CD4-positive, alpha-beta T cell treated with Interleukin-4 for 4 hours (primary cell): ENCODE measurements around the gene SDHA.
A peak's percentile ranks its signal among the peaks of the same experiment; 100 is the strongest.
"Not testable (repeated sequence)": the region's sequence is repeated elsewhere in the genome, so short reads cannot be mapped to it uniquely, and the experiment has no call there.

Experiments
- DNase-seq: peaks from one replicate; pipeline ENCODE4 v3.0.0-alpha.2; 2020

Gene SDHA

DNA sequence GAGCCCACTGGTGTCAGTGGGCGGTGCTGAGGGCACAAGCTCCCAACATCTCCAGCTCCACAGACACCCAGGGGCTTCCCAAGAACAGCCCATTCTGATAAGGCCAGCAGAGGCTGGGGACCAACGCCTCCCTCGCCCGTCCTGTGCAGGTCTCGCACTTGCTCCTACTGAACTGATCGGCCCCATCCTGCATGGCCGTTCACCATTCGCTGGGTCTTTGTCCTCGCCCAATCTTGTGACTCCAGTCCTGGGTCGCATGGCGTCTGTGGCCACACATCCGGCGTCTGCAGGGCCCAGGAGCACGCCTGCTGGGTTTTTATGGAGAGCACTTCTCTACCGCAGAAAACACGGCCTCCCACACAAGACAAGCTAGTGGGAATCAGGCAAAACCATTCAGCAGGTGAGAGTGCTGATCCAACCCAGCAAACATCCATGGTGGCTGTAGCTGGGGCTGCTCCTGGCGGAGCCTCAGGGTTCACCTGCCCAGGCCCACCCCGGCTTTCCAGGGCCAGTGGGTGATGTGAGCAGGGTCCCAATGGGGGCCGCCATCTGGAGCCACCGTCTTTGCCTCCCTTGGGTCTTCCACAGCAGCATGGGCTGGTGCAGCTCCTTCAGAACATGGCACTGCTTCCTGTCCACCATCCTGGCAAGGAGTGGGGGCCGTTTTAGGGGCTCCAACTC, 19.5 kb upstream of the SDHA start:
- no peak for DNase-seq

DNA sequence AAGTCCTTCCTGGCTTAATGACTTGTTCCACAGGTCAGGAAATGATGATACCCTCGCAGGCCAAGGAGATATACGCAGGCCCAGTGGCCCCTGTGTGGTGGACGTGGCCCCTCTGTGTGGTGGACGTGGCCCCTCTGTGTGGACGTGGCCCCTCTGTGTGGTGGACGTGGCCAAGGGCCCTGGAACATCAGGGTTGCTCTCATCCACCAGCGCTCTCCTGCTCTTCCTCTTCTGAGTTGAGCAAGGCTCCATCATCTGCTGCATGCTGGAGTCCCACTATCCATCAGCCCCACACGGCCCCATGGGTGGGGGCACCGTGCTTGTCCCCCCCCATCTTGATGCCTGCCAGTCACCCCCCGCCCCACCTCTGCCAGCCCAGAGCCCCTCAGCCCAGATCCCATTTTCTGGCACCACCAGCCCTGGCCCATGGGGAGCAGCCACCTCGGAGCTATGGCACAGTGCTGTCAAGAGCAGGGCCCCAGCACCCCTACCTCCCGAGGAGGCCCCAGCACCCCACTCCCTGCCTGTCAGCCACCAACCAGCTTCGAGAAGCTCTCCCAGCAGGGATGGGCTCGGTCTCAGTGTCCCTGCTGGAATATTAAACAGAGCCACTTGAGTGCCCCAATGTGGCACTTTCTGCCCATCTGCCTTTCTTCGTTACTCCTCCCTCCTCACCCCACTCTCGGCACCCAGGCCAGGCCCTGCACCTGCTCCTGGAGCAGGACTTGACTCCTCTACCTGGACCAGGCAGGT, 18.7 kb upstream of the SDHA start:
- DNase-seq = no peak

DNA sequence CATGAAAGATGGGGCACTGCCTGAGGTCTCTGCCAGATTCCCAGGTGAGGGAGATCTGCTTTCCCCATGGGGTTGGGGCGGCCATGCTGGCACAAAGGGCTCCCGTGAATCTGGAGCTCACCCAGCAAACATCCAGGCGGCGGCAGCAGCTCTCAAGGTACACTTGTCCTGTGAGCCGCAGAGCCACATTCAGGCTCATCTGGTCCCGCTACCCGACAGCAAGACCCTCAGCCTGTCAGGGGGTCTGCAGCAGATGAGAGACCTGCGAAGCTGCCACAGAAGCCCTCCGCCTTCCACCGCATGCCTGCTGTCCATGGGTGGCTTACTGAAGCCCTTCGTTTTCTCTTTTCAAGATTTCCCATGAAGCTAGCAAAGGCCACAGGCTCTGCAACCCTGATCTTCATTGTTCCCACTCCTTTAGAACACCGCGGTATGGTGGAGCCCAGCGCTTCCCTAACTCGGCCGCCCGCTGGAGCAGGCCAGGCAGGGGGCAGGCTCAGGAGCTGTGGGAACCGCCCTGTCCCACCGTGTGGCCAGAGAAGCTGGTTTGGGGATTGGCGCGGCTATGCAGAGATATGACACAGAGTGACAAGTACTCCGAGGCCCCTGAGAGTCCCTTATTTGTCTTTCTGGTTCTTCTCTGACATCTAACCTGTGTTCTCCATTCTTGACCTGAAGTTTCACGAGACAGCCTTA, 18.0 kb upstream of the SDHA start:
- DNase-seq = no peak

DNA sequence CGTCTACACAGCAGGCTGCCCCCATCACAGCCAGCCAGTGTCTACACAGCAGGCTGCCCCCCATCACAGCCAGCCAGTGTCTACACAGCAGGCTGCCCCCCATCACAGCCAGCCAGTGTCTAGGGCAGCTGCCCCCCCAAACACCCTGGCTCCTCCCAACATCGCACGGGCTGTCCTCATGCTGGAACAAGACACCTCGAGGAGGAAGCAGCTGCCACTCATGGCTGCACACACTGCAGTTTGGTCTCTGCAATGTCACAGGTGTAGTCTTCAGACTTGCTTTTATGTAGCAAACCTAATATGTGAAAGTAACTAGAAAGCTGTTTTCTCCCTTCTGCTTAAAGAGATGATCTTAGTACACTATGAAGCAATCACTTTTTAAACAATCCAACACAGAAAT, 17.1 kb upstream of the SDHA start:
- DNase-seq = no peak

DNA sequence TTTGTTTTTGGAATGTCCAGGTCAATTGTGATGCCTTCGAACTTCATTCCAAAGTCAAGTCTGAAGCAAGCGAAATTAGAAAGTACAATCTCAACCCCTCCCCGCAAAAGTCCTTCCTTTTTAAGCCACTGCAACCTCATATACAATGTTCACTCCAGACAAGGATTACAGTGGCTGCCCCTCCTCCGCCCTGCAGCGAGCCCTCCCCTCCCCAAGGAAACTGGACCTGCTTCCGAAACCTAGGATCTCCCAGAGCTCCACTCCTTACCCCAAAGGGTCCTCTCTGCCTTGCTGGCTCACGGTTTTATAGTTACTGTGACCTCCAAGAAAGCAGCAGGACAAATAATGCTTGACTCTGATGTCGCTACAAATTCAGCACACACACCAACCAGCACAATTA, 16.4 kb upstream of the SDHA start:
- no peak for DNase-seq

DNA sequence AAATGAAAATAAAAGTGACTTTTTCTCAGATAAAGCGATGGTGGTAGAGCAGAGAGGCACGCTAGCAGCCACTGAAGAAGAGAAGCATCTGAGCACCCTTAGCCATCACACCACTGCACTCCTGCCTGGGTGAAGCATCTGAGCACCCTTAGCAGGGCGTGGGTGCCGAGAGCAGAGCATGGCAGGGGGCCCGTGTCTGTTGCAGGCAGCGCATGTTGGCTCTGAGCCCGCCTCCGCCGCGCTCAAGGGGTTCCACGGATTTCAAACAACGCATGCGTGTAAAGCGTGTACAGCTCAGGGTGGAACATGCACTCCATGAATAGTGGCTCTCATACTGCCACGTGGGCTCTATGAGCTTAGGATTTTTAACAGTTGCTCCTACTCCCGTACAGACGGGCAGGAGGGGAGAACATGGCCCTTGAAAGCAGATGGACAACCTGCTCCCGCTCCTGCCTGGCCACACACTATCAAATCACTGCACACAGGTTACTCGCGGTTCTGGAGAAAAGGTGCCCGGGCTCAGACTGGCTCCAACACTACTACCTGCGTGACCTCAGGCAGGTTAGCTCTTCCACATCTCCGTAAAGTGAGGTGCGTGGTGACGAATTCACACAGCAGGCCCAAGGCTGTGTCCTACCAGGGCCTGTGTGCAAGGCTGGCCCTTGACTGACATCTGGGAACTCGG, 14.7 kb upstream of the SDHA start:
- no peak for DNase-seq

DNA sequence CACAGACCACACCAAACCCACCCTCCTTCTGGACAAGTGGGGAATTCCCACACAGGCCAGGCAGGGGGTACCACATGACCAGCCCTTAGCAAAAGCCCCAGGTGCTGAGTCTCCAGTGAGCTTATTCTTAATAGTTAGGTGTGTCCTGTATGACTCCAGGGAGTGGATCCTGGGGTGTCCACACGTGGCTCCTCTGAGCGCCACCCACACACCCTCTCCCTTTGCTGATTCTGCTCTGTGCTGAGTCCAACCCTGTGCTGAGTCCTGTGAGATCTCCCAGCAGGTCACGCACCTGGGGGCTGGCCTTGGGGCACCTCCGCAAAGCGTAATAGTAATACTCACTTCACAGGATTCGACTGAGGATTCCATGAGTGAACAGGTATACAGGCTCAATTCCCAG, 14.1 kb upstream of the SDHA start:
- DNase-seq = no peak

DNA sequence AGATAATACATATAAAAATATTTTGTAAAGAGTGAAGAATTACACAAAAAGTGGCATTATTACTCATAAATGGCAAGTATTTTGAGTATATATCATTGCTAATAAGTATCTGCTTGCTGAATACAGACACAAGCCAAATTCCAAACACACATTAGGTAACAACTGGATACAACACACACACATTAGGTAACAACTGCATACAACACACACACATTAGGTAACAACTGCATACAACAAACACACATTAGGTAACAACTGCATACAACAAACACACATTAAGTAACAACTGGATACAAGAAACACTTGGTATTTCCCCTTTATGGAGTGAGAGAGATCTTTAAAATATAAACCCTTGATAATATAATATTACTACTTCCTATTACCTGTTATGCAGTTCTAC, 13.7 kb upstream of the SDHA start:
- no peak for DNase-seq

DNA sequence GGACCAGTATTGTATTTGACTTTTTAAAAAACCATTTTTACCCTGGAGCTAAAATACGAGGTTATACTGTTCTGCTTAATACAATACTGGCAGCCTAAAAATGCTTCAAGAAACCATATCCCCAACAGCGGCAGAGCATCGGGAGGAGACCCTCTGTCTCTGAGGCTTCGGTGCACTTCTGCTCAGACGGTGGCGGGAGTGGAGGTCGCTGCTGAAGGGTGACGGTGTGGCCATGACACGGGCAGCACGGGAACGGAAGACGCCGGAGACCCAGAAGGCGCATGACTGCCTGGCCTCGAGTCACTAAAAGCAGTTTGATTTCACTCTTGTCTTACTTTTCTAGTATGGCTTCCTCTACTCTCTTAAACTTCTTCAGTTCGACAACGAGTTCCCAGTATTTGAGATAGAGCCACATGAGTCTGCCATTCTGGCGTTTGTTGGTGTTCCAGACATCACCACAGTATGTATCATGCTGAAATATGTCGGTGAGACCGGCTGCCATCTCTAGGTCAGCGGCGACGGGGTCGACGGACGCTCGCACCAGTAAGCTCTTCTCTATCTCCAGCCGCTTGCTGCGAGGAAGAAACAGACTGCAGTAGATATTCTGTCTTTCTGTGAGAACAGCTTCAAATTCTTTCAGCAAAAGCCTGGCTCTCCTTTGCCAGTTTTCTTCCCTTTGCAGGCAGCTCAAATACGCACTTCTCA, 13.0 kb upstream of the SDHA start:
- DNase-seq = no peak

DNA sequence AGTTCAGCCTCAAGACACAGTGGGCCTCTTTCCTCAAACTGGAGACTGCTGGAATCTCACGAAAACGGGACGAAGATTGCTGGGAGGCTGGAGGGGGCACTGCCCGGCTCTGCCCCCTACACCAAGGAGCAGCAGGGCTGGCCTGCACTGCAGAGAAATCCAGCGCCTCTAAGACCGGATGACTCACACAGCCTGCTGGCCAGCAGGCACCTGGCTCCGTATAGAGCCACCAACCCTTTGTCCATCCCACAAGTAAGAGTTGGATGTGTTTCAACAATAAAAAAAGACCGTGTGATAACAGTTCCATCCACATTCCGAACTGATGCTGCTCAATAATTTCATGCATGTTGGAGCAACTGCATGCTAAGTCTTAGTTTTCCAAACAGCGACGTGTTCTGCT, 11.7 kb upstream of the SDHA start:
- no peak for DNase-seq

DNA sequence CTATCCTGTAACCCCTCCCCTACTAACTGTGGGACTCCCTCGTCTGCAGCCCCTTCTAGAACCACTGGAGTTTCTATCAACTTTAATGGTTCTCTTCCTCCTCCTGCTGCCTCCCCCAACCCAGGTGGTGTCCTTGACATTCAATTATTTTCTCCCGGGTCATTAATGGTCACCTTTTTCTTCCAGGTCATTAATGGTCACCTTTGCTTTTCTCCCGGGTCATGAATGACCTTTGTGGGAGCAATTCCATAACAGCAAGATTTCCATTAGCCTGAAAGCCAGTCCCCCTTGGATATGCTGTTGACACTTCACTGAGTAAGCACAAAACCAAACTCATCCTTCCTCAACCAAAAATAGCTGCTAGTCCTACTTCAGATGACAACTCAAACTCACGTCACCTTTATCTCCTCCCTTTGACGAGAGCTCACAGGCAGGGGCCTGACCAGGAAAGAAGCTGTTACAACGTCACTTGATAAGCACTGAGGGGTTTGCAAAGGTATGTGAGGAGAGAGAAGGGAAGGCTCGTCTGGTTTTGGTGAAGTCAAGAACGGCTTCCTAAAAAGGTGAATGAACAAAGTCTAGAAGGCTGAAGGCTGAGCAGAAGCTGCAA, 11.1 kb upstream of the SDHA start:
- DNase-seq = no peak

DNA sequence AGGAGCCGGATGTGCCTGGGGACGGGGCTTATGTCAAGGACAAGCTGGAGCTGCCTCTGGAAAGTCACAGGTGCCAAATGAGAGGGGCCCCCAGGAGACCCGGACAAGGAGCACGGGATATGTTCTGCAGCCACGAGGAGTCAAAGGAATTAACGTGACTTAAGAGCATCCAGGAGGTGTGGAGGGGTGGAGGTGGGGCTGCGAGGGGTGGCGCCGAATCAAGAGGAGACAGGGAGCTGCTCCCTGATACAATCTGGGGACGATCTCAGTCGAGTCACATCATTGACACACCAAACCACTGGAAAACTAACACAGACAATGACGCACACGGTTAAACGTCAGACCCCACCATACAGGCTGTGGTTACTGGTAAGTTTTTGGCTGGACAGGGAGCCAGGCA, 10.5 kb upstream of the SDHA start:
- no peak for DNase-seq

DNA sequence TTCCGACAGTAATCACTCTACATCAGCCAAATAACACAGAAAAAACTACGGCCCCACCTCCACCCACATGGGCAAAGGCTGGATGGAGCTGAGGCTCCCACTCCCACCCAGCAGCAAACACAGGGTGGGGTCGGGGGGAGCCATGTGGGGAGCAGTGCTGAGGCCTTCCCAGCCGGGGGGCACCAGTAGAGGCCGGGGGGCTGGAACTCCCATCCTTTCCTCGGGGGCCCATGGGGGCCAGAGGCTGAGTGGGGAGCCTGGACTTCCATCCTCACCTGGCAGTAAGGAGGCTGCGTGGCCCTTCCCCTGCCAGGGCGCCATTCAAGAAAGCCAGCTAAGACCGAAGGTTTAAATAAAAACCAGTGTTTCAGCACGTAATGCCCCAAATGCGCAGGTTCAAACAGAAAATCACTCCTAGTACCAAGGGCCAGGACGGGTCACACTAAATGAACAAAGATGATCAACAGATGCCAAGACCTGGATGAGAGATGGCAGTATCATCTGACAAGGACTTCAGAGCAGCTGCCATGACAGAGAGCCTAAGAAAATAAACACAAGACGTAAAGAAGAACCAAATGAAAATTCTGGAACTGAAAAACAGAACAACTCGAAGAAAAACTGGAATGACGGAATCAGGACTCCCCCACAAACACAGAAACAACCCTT, 9.5 kb upstream of the SDHA start:
- DNase-seq = no peak

DNA sequence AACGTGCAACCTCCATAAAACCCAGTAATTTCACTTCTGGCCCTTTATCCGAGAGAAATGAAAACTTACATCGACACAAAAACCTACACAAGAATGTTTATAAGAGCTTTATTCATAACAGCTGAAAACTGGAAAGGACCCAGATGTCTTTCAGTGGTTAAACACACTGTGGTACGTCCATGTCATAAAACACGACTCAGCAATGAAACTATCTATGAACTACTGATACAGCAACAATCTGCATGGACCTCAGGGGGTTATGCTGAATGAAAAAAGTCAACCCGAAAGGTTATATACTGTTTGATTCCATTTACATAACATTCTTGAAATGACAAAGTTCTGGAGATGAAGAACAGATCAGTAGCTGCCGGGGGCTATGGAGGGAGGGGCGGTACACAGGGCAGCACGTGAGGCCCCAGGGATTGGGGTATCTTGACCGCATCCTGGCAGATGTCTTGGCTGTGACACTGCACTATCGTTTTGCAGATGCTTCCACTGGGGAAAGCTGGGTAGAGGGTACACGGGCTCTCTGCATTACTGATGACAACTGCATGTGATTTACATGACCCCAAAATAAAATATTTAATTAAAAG, 4.2 kb upstream of the SDHA start:
- no peak for DNase-seq

DNA sequence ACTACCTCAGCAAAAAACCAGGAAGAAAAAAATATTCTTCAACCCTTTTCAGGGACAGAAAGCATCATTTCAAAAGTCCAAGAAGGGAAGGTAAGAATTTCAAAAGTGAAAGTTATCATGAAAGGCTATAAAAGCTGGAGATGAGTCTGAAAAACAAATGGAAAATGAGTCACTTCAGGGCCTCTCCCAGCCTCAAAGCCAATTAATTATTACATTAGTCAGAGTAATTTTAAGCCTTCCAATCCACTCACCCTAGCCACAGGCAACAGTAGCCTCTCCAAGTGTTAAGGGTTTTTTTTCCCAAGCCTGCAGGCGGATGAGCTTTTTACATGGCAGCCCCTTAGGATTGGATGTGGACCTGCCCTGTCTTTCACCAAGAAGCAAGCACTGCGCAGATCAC, 2.9 kb upstream of the SDHA start:
- not testable (repeated sequence) for DNase-seq

DNA sequence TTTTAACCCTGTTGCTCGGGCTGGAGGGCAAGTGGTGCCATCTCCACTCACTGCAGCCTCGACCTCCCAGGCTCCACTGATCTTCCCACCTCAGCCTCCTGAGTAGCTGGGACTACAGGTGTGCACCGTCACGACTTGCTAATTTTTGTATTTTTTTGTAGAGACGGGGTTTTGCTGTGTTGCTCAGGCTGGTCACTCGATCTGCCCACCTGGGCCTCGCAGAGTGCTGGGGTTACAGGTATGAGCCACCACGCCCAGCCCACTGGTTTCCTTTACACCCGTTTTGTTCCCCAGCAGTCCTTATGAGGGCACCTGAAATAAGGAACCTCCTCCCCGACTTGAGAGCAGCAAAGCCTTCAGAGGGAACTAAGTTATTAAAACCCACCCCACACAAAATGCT, 2.0 kb upstream of the SDHA start:
- not testable (repeated sequence) for DNase-seq

DNA sequence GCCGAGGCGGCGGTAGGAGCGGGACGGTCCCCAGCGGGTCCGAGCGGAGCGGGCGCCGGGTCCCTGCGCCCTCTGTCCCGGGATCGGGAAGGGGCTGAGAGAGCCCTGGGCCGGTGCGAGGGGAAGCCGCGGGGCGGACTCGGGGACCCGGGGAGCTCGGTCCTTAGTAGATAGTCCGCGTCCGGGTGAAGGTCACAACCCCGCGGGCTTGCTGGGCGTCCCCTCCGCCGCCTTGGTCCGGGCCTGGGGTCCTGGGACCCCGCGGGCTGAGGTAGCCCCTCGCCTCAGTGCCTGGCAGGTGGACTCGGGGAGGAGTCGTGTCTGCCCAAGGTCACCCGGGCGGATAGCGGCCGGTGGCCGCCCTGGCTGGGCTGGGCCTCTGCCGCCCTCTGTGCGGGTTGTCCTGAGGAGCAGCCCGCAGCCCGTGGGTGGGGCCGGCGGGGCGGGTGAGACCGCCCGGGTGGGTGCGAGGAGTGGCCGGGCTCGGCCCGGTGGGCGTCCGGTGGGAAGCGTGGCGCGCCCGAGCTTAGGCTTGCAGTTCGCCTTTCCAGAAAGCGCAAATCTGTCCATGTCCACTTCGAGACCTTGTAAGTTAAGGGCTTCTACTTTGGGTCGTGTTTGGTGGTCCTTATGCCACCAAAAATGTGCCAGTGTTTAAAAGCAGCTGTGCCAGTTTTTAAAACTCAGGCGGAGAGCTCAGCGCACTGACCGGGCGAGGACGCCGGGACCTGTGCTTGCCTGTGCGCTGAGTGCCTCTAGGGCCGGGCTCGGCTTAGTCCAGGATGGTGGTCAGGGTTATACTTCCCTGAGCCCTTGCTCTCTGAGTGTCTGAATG, 554 bp downstream of the SDHA start:
- DNase-seq = no peak

DNA sequence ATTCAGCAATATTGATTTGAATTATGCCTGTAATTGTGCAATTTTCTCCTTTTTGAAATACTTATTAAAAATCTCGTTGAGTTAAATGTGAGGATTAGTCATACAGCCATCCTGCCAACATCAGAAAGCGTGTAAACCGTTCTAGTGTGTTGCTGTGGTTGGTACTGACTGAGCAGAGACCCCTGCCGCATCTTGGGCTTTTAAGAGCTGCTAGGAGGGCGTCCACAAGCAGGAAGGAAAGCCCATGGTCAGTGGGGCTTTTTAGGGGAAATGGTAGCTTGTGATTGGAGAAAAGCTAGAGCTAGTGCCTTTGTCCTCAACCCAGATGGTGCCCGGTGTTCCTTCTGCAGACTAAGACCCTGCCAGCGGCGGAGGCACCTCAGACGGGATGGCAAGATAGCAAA, 1.3 kb downstream of the SDHA start:
- DNase-seq = peak; percentile 37

DNA sequence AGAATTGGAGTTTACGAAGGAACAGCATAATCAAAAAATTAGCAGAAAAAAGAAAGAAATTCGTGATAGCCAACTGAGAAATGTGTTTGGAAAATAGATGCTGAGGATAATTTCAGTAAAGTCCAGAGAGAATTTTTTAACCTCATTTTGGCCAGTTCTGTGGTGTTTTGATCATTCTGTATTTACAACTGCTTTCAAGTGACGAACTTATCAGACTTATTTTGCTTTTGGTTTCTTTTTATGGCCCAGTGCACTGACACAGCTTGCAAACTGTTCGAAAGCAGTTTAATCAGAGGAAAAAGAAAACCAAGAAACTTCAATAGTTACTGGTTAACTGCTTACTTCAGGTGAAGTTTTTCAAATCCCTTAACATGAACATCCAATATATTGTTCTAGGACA, 1.9 kb downstream of the SDHA start:
- DNase-seq = peak; percentile 49

DNA sequence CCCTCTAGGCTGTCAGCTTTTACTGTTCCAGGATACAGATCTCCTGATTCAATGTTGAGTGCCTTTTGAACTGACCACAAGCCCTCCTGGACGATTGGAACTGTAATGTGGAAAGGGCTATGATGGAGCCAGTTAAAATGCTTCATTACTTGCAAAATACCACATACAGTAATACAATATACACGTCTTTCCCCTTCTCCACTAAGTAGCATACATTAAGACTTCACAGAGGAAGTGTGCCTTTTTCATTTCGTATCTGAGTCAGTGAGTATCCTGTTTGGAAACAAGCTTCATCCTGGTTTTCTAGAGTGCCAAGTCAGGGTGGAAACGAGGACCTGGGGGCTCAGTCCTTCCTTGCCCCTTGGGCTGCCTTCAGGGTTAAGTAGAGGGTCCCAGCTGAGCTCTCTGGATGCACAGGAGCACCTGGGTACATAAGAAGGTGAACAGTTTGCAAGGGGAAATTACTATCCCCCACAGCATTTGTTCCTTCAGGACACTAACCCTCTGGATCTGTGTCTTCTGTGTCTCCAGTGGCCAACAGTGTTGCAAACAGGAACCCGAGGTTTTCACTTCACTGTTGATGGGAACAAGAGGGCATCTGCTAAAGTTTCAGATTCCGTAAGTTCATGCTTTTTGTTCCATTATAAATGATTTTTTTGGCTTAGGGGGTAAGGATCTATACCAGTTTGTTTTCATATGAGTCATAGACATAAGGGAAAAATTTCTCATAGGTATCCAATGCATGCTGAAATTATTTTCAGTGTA, 5.0 kb downstream of the SDHA start:
- DNase-seq = not testable (repeated sequence)
